AG04450 (cell line): ENCODE measurements around the gene TPO. TPM values are rescaled to one million over a fixed set of nuclear protein-coding genes. Genes with fewer than 3 reads are reported as not detected.

ENCODE experiments used
- CTCF ChIA-PET: fragments of 300-600, 350-600 bp; formaldehyde crosslinking; extraction: SDS; loops from one replicate; lab custom pipeline; 2022; ENCODE audit warnings: antibody characterized with exemption, inconsistent platforms; lab: Charles Lee
- POLR2A ChIA-PET: fragments of 350-600 bp; formaldehyde crosslinking; extraction: SDS; loops from one replicate; lab custom pipeline; 2021; ENCODE audit warnings: antibody characterized with exemption, inconsistent platforms; lab: Yijun Ruan, JAX
- DNase-seq: peaks from one replicate; pipeline ENCODE4 v3.0.0-alpha.2; 2011; ENCODE audit warnings: low read depth, low spot score
- H3K27ac ChIP-seq: one replicate; pipeline ENCODE4 v1.5.1; 2012; ENCODE audit warnings: low read depth, low read length, control low read depth
- H3K27me3 ChIP-seq: one replicate; pipeline ENCODE4 v1.6.0; 2012; ENCODE audit warnings: low read length; ENCODE audit not compliant: control insufficient read depth, insufficient read depth
- H3K4me3 ChIP-seq: 2 replicates; pipeline ENCODE4 v1.5.1; 2011; ENCODE audit warnings: mild to moderate bottlenecking, low read depth, low read length, control low read depth
- H3K9me3 ChIP-seq: 2 replicates; pipeline ENCODE4 v1.5.1; 2012; ENCODE audit warnings: low read length; ENCODE audit not compliant: control insufficient read depth, insufficient read depth
- CTCF ChIP-seq: IDR thresholded peaks from 2 replicates; pipeline ENCODE4 v1.5.1; 2011; ENCODE audit warnings: low read depth, low read length, control low read depth, inconsistent platforms
- polyA plus RNA-seq: library from polyadenylated mRNA; depleted of rRNA; stranded (reverse); fragments of >200 nt; gene quantifications from 2 replicates; pipeline ENCODE4 v1.2.3, GENCODE V29; 2011

TPO gene
- polyA plus RNA-seq, 1 experiment, result not detected

GRCh38 chr2:1521878-1522830, 108.9 kb downstream of the TPO start:
- ChIA-PET CTCF (no interaction called here), POLR2A (no interaction called here)
- no peak overlapping the region for H3K4me3 ChIP-seq
- no peaks in the 10 kb centered on the region for H3K9me3 ChIP-seq
- no peak overlapping the region for H3K27ac ChIP-seq
- no peak for TF ChIP-seq CTCF
- DNase-seq, result no peak
- H3K27me3 ChIP-seq, result no peaks in the 10 kb centered on the region

- no peak for DNase-seq
- H3K9me3 ChIP-seq, result no peaks in the 10 kb centered on the region
- TF ChIP-seq CTCF, result no peak
- ChIA-PET POLR2A (no interaction called here), CTCF (no interaction called here)
- no peak overlapping the region for H3K27ac ChIP-seq
- H3K4me3 ChIP-seq, result no peak overlapping the region
- no peaks in the 10 kb centered on the region for H3K27me3 ChIP-seq
These were observed 114.1 kb downstream of the TPO start for GRCh38 chr2:1527153-1527992.

- Histone ChIP-seq H3K4me3 (no peak overlapping the region), H3K27ac (no peak overlapping the region), H3K27me3 (no peaks in the 10 kb centered on the region), H3K9me3 (no peaks in the 10 kb centered on the region)
- ChIA-PET CTCF (no interaction called here), POLR2A (no interaction called here)
- TF ChIP-seq CTCF, result no peak
- DNase-seq, result no peak
These were observed 115.2 kb downstream of the TPO start for GRCh38 chr2:1528273-1529064.

- CTCF ChIA-PET, result interaction anchor here (0.8 to 3.8 kb wide), 4 partner anchors 10 to 19 kb away, joined by 3 to 30 read pairs (median 3); no protein-coding TSS in a partner anchor
- Histone ChIP-seq H3K27me3 (no peaks in the 10 kb centered on the region), H3K4me3 (no peak overlapping the region), H3K9me3 (no peaks in the 10 kb centered on the region), H3K27ac (no peak overlapping the region)
- TF ChIP-seq CTCF, result peak; percentile 48
- DNase-seq, result no peak
- POLR2A ChIA-PET, result no interaction called here
These were observed 125.4 kb downstream of the TPO start for GRCh38 chr2:1538663-1539062.
